NCI-H2196 treated with DMSO at 0.1 percent for 48 hours (cell line): ENCODE data around the gene CREB5.
"Not testable (repeated sequence)": the region's sequence is repeated elsewhere in the genome, so short reads cannot be mapped to it uniquely, and the experiment has no call there.

ENCODE experiments used
- DNase-seq: peaks from one replicate; lab custom pipeline; 2025; ENCODE audit not compliant: unreplicated experiment; lab: John Stamatoyannopoulos, UW

CREB5 gene, protein sequence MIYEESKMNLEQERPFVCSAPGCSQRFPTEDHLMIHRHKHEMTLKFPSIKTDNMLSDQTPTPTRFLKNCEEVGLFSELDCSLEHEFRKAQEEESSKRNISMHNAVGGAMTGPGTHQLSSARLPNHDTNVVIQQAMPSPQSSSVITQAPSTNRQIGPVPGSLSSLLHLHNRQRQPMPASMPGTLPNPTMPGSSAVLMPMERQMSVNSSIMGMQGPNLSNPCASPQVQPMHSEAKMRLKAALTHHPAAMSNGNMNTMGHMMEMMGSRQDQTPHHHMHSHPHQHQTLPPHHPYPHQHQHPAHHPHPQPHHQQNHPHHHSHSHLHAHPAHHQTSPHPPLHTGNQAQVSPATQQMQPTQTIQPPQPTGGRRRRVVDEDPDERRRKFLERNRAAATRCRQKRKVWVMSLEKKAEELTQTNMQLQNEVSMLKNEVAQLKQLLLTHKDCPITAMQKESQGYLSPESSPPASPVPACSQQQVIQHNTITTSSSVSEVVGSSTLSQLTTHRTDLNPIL

DNA sequence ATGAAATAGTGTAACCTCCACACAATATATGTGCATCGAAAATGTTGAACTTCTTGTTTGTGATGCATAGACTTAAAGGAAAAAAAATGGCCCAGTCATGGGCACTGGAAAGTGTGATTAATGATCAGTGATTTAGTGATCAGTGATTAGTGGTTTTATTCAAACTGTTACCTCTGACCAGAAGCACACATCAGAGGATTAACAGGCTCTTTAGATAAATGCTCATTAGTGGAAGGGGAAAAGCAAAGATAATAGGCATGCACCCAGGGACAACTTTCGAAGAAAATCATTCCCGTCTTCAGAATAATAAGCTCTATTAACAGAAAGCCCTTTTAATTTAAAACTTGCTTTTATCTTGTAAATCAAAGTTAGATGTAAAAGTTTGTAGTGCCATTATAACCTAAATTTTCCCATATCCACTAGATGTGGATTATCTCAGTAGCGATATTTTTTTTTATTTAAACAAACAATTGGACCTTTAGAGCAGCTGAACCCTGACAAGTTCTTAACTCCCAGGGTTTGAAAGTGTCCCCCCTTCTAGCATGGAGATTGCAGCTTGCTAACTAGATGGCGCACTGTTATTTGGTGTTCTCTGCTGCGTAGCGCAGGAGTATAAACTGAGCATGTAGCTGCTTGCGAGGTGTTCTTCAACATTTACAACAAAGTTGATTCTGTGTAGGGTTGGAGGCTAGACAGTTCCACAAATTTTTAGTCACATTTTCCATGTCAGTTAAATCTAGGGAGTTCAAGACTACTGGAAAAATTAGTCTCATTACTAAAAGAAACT is at the start of gene CREB5:
Gene CREB5, plus strand, starts transcription at position 643 of the 787 bp plus-strand sequence. CDS start 397 bp downstream, outside the sequence.
- no peak for DNase-seq

DNA sequence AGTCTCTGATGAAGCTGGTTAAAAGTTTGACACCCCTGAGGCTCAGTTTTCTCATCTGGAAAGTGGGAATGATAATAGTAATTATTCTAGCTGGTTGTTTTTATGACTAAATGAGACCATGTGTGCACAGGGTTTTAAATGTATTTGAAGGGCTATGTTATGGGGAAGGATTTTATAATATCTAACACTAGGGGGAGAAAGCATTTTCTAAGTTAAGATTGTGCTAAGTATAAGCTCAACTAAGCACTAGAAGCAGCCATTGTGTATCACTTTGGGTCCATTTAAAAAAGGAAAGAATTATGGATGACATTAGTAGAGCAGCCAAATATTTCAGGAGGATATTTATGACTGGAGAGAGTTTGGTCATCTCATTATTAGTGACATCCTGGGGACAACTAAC is 49.5 kb upstream of the CREB5 start:
- DNase-seq, result no peak

DNA sequence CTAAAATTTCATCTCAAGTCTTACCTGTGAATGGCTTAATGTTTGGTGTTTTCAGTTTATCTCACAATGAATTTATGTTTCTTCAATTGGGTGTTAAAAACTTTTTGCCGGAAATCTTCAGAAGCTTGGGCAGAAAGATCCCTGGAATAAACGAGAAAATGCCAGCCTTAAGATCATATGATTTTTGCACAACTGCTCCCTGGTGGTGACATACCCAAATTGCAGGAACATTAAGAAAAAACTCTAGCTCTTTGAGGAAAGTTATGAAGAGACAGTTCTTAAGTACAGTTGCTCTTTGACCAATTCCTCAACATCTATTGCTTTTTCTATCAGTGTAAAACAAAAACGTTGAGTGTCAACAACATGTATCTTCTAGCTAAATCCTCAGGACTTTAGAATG is 48.2 kb upstream of the CREB5 start:
- DNase-seq, result no peak

DNA sequence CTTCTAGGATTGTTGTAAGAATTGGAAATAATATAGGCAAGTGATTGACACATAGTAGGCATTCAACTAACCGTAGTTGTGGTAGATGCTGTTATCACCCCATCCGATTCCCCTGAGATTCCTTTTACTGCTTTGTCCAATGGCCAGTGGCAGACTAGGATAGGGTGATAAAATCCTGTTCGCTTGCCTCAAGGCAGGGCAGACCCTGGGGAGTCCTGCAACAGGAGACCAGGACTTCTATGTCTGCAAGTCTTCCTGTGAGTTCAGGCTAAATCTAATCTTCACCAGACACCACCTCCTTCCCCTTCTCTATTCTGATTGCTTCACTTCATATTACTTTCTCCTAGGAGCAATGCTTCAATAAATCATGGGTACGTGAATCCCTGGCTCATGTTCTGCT is 42.8 kb upstream of the CREB5 start:
- DNase-seq, result no peak

DNA sequence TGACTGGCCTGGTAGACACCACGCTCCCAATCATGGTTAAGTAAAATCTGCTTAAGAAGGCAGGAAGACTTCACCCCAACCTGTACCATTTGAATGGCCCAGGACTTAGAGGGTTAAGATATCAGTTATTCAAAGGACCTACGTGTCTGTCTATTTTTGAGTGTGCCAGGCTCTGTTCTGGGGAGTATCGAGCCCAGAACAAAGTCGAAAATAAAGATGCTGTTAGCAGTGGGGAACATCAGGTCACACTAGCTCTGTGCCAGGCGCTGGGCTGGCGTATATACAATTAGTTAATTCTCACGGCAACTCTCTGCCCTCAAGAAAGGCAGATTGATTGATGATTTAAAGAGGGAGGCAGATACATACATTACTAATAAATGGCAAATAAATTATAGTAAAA is 40.5 kb upstream of the CREB5 start:
- DNase-seq, result no peak

DNA sequence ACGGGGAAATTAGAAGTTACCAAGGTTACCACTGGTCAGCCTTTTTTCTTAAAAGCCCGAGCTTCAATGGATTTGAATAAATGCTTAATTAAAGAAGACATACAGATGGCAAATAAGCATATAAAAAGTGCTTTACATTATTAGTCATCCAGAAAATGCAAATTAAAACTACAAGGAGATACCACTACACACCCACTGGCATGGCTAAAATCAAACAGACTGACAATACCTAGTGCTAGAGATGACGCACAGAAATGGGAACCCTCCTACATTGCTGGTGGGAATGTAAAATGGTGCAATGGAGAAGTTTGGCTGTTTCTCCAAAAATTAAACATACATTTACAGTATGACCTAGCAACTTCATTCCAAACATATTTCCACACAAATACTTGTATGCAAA is 38.3 kb upstream of the CREB5 start:
- DNase-seq, result no peak

DNA sequence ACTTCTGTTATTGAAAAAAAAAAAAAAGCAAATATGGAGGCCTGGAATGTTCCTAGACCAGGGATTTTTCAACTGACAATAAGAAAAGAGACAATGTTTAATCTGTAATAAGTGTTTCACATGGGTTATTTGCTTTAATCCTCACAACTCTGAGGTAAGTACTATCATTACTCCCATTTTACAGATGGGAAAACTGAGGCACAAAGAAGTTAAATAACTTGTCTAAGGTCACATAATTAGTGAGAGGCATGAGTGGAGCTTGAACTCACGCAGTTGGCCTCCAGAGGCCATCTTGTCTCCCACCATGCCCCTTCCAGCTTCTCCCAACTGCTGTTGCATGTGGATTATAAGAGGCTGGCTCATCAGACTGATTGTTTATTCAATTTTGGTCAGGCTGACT is 36.6 kb upstream of the CREB5 start:
- DNase-seq, result no peak

DNA sequence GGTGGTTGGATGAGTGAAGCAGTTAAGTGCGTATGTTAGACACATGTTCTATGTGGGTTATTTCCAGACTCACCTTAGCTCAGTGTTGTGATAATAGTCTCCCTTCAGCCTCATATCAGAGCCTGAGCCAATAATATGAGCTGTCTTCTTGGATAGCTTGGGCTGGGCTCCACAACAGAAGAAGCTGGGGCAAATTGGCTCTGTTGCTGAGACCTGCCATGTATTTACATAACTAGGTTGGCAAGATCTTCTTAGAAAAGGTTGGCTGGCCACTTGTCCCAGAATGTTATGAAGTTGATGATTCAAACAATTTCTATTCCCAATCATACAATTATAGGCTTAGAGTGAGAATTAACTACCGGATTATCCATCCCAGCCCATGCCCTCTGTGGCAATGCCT is 35.7 kb upstream of the CREB5 start:
- no peak for DNase-seq

DNA sequence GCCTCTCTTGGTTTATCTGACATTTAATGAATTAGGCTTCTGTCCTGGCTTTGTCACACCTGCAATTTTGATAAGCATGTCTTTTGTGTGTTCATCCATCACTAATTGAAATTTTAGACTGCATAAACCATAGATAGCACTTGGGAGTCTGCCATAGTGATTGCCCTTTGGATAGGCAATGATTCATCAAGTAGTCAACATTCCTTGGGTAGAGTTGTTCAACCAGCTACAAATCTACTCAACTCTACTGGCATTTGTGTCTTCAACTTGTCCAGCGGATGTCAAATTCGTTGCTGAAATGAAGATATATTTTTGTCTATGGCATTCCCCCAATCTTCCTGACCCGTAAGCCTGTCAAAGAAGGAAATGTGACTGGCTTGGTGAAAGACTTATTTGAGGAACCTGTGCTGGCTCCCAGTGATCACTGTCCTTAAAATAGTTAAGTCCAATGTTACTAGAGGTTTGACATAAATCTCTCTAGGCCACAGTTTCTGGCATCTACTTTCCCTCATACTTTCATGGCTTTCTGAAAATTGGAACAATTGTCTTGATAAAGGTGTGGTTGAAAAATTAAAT is 33.7 kb upstream of the CREB5 start:
- DNase-seq, result no peak

DNA sequence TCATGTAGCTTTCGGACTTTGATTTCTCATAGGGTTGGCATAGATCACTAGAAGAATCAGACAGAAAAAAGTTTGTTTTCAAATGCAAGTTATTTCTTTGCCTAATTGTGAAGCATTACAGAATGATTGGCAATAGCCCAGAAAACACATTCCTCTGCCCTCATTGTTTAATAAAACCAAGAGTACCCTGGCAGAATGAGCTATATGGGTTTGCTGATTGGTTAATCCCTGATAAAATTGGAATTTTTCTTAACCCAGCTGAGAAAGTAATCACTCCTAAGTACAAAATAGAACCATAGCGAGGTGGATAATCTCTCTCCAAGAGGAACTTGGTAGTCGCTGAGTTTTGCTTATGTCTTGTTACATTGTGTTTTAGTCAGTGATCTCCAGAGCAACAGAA is 30.9 kb upstream of the CREB5 start:
- DNase-seq, result no peak

DNA sequence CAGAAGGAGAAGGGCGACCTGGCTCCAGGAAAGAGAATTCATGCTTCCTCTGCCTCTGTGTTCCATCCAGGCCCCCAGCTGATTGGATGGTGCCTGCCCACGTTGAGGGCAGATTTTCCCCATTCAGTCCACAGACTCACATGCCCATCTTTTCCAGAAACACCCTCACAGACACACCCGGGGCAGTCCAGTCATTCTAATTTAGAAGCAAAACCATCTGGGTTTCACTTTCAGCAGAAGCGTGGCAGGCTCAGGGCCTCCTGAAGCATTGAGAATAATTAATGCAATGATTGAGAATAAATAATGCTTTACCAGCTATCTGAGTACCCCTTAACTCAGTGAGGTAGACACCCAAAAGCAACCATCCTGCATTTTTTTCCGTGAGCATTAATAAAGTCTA is 30.2 kb upstream of the CREB5 start:
- no peak for DNase-seq

DNA sequence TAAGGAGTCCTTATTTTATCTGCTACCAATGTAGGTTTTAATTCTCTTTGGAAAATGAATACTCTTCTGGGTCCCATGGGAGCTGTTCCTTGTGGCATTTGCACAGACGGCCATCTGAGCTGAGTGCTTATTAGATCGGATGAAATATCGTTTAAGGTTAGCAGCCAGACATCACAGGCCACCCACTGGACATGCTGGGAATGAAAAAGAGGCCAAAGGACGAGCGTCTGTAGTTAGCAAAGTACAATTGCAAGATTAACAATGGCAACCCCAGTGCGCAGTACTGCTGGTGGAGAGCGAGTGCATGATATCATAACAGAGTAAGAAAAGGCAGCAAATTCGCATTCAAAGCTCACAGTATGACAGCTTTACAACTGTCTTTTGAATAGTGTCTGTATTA is 28.3 kb upstream of the CREB5 start:
- no peak for DNase-seq

DNA sequence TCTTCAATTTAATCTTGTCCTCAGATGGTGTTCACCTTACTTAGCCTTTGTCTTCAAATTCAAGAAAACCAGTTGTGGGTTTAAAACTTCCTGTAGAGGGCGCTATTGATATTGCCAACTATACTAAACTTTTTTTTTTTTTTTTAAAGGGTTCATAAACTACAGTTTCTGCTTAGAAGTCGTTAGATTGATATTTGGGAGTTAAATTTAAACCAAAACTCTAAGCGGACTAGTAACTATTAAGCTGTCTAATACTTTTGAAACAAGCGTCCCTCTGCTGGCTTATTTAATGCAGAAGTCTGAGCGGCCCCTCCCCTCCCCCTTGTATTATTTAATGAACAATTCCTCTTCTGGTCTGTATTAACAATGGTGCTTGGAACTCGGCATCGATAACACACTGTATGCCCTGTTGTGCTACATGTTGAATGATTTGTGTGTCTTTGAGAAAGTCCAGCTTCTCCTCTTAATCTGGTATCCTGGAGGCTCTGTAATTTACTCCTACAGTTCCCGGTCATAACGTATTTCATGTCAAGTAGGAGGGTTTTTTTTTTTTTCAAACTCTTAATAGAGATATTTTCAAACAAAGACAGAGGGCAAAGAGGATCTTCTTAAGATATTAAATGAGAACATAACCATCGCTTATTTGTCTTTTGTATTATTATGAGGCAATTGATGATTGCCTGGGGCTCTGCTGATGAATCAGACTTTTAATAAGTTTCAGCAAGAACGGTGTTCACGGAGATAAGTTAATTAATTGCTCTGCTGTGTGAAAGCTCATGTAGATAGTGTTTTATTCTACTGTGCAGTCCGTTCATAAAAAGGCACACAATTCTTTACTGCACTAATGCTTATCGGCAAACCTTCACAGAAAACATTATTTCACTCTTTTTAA is 22.6 kb upstream of the CREB5 start:
- DNase-seq, result no peak

DNA sequence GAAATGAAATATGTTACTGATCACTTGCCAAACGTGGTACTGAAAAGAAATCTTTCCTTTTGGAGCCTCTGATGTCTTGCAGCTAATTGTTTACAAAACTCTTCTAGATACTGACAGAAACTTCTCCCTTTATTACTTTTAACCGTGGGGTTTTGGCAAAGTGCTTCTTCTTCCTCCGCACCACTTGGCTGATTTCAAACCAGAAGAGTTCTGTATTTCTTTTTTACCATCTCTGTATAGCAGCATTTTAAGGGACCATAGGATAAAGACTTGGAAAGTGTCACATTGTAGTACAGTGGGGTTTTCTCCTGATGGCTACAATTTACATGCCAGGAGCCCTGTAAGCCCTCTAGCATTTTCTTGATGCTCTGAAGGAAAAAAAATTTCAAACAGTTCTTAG is 21.9 kb upstream of the CREB5 start:
- DNase-seq, result no peak

DNA sequence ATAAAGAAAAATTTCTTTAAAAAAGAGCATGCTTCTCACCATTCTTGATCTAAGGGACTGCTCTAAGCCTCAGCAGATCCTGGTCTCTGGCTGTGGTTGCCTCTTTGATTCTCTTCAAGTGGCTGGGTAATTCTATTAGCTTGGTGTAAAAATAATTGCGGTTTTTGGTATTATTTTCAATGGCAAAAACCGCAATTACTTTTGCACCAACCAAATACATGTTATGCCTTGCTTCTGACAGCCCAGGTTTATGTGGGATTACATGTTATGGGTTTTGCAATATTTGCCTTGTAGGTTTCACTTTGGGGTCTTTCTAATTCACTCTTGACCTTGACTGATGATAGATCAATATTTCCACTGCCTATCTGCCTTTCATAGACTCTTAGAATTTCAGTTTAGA is 20.0 kb upstream of the CREB5 start:
- DNase-seq, result no peak

DNA sequence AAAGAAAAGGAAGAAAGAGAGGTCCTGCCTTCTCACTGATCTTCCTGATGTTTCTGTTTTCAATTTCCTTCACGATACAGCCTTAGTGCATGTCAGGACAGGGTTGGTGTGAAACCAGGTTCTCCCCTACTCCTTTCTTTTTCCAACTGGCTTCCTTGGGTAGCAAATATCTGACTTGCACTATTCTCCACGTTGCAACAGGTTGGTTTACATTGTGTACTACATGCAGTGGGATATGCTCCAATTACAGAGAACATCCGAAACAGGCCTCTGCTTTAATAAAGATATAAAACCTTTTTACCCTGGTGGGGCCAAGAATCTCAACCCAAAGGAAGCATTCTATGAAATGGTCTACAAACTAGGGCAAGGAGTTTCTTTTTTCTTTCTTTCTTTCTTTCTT is 16.9 kb upstream of the CREB5 start:
- no peak for DNase-seq

DNA sequence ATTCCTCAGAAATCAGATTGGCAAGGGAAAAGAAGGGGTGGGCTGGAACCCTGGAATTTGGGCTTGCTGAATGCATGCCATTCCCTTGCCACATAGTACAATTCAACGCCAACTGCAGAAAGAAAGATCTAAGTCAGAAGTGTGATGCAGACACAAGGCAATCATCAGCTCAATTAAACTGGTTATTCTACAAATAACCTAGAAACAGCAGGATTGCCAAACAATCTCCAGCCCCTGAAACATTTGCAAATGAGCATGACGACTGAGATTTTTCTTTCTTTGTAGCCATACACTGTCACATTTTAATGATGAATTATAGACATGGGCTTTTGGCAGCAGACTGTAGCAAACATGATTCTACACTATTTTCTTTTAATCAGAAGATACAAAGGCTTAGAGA is 16.5 kb upstream of the CREB5 start:
- DNase-seq, result no peak

DNA sequence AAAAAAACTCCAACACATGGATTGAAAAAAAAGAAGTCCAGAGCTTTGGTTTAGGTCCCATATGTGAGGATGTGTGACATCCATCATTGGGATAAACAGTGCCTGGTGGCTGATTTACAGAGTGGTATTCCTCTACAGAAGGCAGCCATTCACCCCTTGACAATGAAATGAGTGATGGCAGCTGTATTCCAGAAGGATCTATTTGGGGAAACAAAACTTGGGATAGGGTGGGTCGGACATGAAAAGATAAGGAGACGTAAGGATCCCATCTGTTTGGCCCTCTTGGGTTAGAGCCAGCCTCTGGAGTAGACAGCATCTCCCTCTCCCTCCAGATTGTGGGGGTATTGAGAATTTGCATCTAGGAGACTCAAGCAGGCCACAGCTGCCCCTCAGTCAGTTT is 15.2 kb upstream of the CREB5 start:
- no peak for DNase-seq

DNA sequence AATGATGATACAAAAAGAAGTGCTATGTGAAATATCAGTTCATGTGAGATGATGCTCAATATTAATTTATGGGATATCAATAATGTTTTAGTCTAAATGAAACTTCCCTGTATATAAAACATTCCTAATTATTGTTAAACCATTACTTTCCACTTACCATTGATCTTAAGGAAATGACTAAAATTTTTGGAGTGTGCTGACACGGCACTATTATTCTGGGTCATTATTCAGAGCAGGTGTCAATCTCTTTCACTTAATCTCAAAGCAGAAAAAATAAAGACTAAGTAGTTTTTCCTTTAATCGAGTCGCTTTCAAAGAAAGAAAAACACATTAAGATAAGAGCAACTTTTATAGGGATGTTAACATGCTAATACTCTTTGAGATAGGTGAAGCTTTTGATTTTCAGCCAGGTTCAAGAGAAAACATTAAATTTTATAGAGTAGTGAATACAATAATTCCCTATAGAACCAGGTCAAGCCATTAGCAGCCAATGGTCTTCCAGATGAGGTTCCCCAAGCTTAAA is 11.4 kb upstream of the CREB5 start:
- DNase-seq, result no peak

DNA sequence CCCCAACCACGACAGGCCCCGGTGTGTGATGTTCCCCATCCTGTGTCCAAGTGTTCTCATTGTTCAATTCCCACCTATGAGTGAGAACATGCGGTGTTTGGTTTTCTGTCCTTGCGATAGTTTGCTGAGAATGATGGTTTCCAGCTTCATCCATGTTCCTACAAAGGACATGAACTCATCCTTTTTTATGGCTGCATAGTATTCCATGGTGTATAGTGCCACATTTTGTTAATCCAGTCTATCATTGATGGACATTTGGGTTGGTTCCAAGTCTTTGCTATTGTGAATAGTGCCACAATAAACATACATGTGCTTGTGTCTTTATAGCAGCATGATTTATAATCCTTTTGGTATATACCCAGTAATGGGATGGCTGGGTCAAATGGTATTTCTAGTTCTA is 10.8 kb upstream of the CREB5 start:
- DNase-seq, result not testable (repeated sequence)

DNA sequence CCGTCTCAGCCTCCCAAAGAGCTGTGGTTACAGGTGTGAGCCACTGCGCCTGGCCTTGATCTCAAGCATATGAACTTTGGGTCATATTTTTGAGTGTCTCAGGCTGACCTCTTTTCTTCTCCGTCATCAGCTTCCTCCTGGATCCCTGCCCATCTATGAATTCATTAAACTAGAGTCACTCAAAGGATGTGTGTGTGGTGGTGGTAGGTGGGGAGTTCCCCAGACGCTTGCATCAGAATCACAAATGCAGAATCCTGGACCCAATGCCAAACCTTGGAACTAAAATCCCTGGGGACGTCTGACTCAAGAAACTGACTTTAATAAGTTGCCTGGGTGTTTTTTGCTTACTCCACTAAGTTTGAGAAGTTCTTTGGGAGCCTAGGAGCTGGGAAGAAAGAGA is 6.7 kb upstream of the CREB5 start:
- no peak for DNase-seq
